NCI-H82 treated with DMSO at 0.1 percent for 48 hours (cell line): ENCODE results near the gene FUT7.
"Not testable (repeated sequence)": the region's sequence is repeated elsewhere in the genome, so short reads cannot be mapped to it uniquely, and the experiment has no call there.

Source experiments
- DNase-seq: peaks from one replicate; lab custom pipeline; 2025; ENCODE audit not compliant: unreplicated experiment; lab: John Stamatoyannopoulos, UW

Gene FUT7

DNA sequence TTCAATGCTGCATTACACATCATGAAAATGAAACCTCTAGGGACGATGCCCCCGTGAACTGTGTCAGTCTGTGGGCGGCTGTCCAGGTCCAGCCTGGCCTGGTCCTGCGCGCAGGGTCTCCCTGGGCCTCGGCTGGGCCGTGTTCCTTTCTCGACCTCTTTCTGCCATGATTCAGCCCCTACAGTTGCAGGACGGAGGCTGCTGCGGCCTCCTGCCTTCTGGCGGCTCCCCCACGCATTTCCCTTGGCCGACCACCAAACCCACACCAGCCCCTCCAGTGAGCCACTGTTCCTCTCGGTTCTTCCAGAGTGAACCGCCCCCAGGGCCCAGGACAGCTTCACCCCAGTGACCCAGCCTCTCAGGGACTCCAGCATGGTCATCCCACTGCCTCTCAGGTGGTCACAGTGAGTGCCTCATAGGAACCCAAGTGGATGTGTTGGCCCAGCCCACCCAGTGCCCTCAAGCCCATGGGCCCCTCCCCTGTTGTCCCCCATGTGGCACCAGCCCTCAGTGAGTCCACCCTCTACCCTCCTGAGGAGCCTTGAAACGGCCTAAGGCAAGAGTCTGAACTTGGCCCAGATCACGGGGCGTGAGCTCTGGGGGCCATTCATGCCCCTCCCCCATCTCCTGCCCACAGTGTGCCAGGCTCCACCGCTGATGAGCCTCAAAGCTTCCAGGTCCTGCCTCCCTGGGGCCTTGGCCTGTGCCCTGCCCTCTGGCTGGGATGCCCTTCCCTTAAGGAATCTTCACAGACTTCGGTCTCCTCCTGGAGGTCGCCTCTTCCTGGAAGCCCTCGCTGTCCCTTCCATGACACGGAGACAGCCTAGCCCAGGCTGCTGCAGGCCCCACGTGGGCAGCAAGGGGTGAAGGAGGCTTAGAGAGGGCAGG lies 25.5 kb downstream of the FUT7 start:
- DNase-seq = no peak

DNA sequence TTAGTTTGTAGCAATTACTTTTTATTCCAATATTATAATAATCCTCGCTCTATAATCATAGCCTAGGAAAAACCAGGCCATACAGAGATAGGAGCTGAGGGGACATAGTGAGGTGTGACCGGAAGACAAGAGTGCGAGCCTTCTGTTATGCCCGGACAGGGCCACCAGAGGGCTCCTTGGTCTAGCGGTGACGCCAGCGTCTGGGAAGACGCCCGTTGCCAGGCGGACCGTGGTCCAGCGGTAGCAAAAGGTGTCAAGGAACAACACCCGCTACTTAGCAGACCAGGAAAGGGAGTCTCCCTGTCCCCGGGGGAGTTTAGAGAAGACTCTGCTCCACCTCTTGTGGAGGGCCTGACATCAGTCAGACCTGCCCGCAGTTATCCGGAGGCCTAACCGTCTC lies 27.6 kb downstream of the FUT7 start:
- DNase-seq = not testable (repeated sequence)

DNA sequence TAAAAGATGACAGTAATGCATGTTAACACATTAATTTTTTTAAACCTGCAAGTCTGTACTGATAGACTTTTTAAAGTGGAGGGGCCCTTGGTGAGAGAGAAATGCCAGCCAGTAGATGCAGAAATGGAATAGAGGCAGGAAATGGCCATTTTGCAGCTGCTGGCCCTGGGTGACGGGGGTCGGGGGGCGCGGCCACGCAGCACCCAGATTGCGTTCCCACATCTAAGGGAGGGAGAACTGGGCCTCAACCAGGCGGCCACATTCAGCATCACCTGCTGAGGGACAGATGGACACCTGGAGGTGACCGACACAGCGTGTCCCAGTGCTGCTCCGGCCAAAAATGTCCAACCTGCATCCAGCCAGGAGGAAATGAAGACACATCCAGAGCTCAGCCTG lies 29.2 kb downstream of the FUT7 start:
- no peak for DNase-seq

DNA sequence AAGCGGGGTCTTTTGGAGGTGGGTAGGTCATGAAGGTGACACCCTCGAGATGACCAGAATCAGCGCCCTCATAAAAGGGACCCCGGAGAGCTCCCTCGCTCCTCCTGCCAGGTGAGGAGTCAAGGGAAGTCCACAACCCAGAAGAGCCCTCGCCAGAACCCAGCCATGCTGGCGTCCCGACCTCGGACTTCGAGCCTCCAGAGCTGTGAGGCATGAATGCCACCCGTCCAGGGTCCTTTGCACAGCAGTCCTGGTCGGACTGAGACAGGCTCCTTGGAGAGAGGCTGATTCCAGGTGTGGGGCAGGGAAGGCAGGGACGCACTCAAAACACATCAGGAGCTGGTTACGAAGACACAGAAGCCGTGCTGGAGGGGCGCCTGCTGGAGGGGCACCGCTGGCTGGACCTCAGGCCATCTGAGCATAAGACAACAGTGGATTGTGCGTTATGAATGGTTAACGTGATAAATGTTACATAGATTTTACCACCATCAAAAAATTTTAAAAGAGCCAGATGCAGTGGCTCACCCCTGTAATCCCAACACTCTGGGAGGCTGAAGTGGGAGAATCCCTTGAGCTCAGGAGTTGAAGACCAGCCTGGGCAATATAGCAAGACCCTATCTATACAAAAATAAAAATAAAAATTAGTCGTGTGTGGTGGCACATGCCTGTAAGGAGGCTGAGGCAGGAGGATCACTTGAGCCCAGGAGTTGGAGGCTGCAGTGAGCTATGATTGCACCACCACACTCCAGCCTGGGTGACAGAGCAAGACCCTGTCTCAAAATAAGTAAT lies 29.8 kb downstream of the FUT7 start:
- no peak for DNase-seq

DNA sequence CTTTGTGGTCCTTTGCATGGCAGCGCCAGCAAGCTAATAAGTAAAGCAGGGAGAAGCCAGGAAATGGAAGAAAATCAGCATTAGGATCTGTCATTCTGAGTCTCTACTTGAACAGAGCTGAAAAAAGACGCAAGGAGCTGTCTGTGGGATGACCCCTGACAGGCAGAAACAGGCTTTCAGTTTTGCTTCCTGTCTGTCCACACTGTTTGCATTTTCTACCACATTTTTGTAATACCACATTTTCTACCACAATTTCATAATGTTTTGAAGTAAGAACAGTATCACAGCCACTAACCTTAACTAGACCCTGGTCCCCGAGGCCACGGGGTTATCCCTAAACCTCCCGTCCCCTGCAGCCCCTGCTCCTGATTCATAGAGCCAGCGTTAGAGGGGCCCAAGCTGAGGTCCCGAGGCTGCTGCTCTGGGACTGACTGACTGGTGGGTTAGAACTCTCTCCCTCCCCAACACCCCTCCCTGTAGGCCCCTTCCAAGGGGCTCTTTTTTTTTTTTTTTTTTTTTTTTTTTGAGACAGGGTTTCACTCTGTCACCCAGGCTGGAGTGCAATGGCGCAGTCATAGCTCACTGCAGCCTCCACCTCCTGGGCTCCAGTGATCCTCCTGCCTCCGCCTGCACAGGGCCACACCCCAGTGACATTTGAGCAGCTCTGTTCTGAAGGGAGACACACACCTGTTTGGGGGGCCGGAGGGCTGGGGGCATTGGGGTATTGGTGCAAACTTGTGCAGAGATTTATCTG lies 31.5 kb downstream of the FUT7 start:
- no peak for DNase-seq

DNA sequence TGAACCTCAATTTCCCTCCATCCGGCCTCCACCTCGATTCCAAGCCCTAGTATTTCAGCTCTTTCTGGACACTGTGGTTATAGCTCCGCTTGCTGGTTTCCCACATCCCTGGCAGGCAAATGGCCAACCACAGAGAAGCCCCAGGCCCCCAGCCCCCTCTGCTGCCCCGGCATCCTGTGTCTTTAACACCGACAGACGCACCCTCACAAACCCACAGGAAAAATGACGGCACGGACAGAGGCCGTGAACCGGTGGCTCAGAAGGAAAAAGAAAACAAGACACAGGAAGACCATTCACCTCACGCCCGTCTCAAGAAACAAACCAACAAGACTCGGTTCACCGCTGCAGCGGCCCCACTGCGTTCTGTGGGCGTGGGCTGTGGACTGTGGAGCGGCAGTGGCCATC lies 34.1 kb downstream of the FUT7 start:
- no peak for DNase-seq

DNA sequence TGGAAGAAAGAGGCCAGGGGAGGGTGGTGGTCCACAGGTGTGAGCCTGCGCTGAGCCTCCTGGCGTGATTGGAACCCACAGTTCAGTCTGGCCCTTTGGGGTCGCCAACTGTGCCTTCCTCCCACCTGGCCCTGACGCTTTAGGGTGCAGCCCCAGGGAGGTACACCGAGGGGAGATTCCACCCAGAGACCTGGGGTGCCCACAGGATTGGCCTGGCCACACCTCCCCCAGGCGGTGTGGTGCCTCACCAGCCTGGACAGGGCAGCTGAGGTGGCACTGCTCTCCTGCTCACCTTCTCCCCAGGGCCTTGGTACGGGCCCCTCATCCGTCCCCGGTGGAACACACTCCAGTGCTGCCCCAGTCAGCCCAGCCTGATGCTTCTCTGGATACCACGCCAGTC lies 34.5 kb downstream of the FUT7 start:
- DNase-seq = no peak

DNA sequence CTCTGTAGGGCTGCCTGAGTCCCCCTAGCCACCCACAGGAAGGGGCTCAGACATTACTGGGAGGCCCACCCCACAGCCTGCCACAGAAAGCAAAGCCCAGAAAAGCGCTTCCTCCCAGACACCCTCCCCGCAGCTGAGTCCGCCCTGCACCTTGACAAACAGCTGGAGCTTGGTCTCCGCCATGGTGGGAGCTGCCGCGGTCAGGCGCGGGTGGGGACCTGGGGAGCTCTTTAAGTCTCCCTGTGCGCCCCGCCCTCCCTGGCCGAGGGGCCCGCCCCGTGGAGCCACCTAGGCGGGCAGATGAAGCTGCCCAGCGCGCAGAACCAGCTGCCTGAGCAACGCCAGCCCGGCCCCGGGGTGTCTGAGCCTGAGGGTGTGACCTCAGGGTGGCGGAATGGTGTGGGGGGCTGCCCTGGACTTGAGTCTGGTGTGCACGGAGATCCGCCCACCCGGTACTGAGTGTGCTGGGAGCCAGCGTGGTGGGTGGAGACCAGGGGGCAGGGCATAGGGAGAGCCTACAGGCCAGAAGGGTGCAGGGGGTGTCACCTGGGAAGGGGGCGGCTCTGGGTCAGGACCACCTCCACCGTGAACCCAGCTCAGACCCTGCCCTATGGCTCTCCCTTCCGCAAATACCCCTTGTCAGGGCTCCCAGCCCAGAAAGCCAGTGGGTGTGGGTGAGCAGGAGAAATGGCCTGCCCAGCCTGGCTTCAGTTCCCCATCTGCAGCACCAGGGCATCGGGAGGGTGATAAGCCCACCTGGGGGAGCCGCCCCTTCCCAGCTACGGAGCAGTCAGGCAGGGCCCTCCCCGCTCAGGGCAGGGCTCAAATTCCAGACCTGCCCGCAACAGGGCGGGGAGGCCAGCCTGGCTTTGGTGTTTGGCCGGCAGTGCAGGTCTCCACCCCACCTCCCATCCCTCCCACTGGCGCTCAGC lies 35.3 kb downstream of the FUT7 start, which contains the start of gene CLIC3:
CLIC3 (minus strand) TSS at position 208 of the 932 bp plus-strand sequence; CDS start at position 183, 25 bp downstream.
- no peak for DNase-seq

DNA sequence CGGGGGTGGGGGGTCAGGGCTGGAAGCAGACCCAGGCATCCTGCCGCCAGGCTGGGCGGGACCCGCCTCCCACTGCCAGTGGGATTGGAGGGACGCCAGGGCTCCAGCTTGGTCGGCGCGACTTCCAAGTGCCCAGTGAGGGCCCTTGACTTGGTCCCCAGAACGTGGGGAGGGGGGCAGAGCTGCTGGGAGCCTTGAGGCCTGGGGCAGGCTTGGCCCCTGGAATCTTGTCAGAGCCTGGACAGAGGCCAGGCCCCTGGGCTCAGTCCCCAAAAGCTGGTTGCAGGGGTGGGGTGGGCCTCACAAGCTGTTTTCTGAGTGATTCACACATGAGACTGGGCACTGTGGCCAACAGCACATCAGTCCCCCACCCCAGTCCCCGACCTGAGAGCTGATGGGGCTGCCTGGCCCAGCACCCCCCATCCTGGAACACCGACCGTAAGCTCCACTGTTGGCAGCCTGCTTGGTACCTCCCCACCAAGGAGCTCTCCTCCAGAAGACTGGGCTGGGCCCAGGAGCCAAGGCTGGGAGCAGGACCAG lies 36.0 kb downstream of the FUT7 start:
- DNase-seq = no peak

DNA sequence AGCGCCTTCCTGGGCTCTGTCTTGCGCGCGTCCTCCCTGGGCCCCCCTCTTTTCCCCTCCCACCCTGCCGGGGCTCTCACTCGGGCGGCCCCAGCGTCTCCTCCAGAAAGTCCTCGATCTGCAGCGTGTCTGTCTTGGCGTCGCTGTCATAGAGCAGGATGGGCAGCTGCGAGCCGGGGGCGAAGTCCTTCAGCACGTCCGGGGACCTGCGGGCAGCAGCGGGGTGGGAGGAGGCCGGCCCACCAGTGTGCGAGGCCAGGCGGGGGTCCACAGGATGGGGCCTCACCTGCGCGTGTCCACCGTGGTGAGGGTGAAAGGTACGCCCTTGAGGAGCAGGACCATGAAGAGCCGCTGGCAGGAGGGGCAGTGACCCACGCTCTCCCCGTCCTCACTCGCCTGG lies 36.5 kb downstream of the FUT7 start:
- no peak for DNase-seq

DNA sequence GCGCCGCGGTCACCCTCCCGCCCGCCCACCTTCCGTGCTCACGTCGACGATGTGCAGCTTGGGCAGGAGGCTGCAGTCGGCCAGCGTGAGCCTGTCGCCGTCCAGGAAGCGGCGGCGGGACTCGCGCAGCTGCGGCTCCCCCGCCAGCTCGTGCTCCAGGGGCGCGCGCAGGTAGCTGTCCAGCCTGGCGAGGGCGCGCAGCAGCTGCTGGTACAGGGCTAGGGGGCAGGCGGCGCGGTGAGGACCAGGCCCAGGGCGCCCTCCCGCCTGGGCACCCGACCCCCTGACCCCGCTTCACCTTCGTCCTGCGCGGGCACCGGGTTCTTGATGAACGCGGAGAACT lies 37.0 kb downstream of the FUT7 start:
- no peak for DNase-seq

DNA sequence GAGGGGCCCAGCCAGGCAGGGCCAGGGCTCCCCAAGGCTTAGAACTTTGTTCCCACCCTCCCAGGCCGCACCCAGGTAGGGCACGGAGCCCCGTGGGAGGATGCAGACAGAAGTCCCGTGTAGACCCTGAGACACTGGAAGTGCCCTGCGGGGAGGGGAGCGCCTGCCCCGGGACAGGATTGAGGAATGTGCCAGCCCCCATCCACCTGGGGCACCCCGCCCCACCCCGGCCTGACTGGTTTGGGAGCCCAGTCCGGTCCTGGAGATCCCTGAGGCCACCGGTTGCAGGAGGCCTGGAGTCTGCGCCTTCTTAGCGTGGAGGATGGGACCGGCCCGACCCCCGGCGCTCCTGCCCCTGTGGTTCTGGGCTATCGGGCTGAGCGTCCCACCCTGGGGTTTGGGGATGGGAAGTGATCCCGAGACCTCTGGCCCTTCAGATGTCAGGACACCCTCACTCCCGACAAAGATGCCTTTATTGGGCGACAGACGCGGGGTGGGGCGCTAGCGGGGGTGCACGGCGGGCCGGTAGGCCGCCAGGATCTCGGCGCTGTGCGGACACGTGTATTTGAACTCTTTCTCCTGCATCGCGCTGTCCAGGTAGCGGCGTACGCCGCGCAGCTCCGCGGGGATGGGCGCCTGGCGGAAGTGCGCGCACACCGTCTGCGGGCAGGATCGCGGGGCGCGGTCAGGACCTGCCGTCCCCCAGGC lies 37.6 kb downstream of the FUT7 start:
- no peak for DNase-seq

DNA sequence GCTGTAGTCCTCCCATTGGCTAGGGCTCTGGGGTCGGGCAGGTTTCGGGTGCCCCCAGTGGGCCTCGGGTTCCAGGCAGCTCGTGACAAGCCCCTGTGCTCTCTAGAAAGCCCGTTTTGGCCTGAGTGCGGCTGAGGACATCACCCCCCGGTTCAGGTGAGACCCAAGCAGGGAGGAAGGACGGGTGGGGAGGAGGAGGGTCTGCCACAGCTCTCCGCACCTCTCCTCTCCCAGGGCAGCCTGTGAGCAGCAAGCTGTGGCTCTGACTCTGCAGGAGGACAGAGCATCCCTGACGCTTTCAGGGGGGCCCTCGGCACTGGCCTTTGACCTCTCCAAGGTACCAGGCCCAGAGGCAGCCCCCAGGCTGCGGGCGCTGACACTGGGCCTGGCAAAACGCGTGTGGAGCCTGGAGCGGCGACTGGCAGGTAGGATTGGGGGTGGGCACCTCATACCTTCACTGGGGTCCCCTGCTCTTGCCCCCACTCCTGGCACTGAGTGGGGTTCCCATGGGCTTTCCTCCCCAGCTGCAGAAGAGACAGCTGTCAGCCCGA lies 39.0 kb downstream of the FUT7 start:
- DNase-seq = no peak

DNA sequence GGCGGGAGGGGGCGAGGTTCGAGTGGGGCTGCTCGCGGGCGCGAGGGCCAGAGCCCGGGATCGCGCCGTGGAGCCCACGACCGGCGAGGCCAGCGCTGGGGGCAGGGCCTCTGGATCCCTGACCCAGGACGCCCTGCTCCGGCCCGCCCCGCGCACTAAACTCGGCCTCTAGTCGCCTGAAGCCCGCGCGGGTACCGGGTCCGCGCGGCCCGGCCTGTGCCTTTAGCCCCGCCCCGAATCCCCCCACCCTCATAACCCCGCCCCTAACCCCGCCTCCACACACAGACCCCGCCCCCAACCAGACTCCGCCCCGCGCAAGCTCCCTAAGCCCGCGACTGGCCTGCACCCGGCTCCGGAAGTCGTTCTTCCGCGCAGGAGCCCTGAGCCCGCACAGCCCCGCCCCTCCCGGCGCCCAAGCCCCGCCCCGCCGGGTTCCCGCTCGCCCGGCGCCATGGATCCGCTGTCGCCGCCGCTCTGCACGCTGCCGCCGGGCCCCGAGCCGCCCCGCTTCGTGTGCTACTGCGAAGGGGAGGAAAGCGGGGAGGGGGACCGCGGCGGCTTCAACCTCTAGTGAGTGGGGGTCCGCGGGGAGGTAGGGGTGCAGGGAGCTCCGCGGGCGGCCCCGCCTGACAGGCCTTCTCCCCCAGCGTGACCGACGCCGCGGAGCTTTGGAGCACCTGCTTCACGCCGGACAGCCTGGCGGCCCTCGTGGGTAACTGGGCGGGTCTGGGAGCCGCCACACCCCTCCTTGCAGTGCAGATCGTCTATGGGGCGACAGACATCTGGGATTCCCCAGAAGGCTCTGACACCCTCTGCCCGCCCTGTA lies 39.7 kb downstream of the FUT7 start, which contains the start of gene PAXX:
PAXX (plus strand) TSS at position 430 of the 826 bp plus-strand sequence; CDS start at position 452, 22 bp downstream.
- DNase-seq = peak; percentile 62

DNA sequence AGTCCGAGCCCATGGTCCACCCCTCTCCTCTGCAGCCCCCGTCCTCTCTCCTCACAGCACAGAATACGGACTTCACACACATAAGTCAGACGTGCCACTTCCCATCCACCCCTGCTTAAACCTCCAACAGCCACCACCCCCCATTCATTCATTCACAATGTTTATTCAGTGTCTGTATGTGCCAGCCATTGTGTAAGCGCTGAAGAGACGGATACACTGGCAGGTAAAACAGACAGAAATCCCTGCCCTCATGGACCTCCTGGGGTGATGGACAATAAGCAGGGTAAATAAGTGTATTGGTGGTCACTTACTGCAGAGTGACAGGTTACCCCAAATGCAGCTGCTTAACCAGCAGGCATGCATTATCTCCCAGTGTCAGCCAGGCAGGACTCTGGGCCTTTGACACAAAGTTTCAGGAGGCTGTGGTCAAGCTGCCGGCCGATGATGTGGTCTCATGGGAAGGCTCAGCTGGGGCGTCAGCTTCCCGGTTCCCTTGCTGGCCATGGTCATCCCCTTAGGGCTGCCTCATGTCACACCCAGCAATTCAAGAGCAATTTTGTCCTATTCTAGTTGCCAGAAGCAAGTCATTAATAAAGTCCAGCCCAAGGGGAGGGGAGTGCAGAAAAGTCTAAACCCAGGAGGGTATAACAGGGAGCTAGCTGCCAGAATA lies 41.5 kb downstream of the FUT7 start:
- no peak for DNase-seq

DNA sequence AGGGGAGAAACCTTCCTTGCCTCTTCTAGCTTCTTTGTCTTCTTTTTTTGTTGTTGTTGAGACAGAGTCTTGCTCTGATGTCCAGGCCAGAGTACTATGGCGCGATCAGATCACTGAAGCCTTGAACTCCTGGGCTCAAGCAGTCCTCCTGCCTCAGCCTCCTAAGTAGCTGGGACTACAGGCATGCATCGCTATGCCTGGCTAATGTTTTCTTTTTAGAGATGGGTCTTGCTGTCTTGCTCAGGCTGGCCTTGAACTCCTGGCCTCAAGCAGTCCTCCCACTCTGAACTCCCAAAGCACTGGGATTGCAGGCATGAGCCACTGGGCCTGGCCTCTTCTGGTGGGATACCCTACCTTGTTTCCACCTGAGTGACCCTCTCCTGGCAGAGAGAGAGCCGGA lies 43.0 kb downstream of the FUT7 start:
- DNase-seq = no peak

DNA sequence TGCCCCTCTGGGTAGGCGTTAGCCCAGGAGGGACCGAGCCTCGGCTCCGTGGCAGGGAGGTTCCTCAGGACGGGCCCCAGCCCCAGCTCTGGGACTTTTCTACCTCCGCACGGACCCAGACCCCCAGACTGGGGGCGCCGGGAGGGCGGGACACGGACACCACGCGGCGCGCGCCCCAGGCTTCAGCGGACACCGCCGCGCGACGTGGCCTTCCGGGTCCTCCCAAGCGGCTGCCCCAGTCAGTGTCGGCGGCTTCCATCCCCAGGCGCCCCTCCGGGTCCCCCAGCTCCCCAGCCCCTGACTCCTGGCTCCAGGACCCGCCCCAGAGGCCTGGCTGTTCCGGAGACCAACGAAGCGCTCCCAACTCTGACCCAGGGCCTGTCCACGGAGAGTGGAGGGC lies 46.0 kb downstream of the FUT7 start:
- DNase-seq = no peak
